PC-9 (cell line): Measurements from ENCODE around the gene OR13C2.

Experiments used
- EZH2 ChIP-seq: fragments of 200-600 bp; sonication (generic); IDR thresholded peaks from 2 replicates; pipeline ENCODE4 v1.8.0; 2017; ENCODE audit warnings: antibody characterized with exemption, low read depth
- TF ChIP-seq, protein P1 (sequence below): fragments of 200-600 bp; sonication (generic); conservative IDR thresholded peaks from 2 replicates; pipeline ENCODE4 v1.6.1; 2017; ENCODE audit warnings: mixed run types, antibody characterized with exemption, mild to moderate bottlenecking, moderate library complexity

DNA sequence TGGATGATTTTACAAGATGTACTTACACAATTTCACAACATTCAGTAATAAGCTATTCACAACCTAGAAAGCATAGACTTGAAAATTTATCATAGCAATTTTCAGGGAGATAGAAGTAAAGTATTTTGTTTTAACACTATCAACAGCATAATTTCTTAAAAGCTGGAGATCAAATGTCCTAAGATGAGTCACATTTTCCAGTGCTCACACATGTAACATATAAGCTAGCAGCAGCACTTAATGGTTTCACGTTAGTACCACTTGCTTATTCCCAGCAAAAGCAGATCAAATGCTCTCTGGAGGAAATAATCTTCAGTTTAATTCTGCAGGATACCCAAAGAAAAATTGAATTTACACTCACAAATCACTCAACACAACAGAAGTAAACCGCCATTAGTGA lies 30.0 kb downstream of the OR13C2 start:
- TF ChIP-seq, protein P1, sequence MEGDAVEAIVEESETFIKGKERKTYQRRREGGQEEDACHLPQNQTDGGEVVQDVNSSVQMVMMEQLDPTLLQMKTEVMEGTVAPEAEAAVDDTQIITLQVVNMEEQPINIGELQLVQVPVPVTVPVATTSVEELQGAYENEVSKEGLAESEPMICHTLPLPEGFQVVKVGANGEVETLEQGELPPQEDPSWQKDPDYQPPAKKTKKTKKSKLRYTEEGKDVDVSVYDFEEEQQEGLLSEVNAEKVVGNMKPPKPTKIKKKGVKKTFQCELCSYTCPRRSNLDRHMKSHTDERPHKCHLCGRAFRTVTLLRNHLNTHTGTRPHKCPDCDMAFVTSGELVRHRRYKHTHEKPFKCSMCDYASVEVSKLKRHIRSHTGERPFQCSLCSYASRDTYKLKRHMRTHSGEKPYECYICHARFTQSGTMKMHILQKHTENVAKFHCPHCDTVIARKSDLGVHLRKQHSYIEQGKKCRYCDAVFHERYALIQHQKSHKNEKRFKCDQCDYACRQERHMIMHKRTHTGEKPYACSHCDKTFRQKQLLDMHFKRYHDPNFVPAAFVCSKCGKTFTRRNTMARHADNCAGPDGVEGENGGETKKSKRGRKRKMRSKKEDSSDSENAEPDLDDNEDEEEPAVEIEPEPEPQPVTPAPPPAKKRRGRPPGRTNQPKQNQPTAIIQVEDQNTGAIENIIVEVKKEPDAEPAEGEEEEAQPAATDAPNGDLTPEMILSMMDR = no peak
- TF ChIP-seq EZH2 = no peak
